Activated T-helper 1 cell treated with anti-CD3 and anti-CD28 coated beads, Interleukin-12 subunit alpha, Interleukin-12 subunit beta, Interleukin-2, Interleukin-4 antibody, amounts not matched to agents 30 ng/mL and 10 ng/mL and 1 ng/mL, durations not matched to agents 14 hours and 24 hours and 36 hours (primary cell): Measurements from ENCODE around the gene CCDC186. TPM values are rescaled to one million over a fixed set of nuclear protein-coding genes. Genes with fewer than 3 reads are reported as not detected.
"Not testable (repeated sequence)": the region's sequence is repeated elsewhere in the genome, so short reads cannot be mapped to it uniquely, and the experiment has no call there.

Source experiments
- DNase-seq: peaks from one replicate; pipeline ENCODE4 v3.0.0; 2021; ENCODE audit warnings: low spot score
- H3K27ac Mint-ChIP-seq: one replicate; pipeline ENCODE4 v1.8.0; 2021; ENCODE audit warnings: mild to moderate bottlenecking, mixed read lengths
- H3K27me3 Mint-ChIP-seq: one replicate; pipeline ENCODE4 v1.8.0; 2022; ENCODE audit warnings: mild to moderate bottlenecking, moderate library complexity, mixed read lengths; ENCODE audit not compliant: insufficient read depth
- H3K36me3 Mint-ChIP-seq: one replicate; pipeline ENCODE4 v1.8.0; 2021; ENCODE audit warnings: low read depth, mixed read lengths
- H3K4me1 Mint-ChIP-seq: one replicate; pipeline ENCODE4 v1.8.0; 2021; ENCODE audit warnings: low read depth, mixed read lengths
- H3K4me3 Mint-ChIP-seq: one replicate; pipeline ENCODE4 v1.8.0; 2021; ENCODE audit warnings: mild to moderate bottlenecking, moderate library complexity, mixed read lengths
- H3K9me3 Mint-ChIP-seq: one replicate; pipeline ENCODE4 v1.8.0; 2021; ENCODE audit warnings: mixed read lengths
- intact Hi-C: fragments of 100-400 bp; cut with micrococcal nuclease; formaldehyde crosslinking; loops from one replicate; pipeline ENCODE4 v1.15.1; 2024
- total RNA-seq: library from RNA; stranded (reverse); gene quantifications from 2 replicates; pipeline ENCODE4 v1.2.3, GENCODE V29; 2022

CCDC186 gene
- total RNA-seq, 1 donor from 2014 or later, result 13.0 TPM

GRCh38 chr10:114168450-114169009 lies 5.5 kb downstream of the CCDC186 start:
- intact Hi-C loops, result no loop called here
- H3K27ac Mint-ChIP-seq, result no peak overlapping the region
- H3K4me3 Mint-ChIP-seq, result no peak overlapping the region
- peaks cover 11% of the 10 kb centered on the region for H3K9me3 Mint-ChIP-seq
- H3K4me1 Mint-ChIP-seq, result peaks cover 40% of the 10 kb centered on the region
- no peaks in the 10 kb centered on the region for H3K27me3 Mint-ChIP-seq
- H3K36me3 Mint-ChIP-seq, result peaks cover 25% of the 10 kb centered on the region
- DNase-seq, result no peak

GRCh38 chr10:114167985-114168384 lies 6.0 kb downstream of the CCDC186 start:
- H3K27ac Mint-ChIP-seq, result no peak overlapping the region
- H3K36me3 Mint-ChIP-seq, result peaks cover 30% of the 10 kb centered on the region
- DNase-seq, result no peak
- peaks cover 41% of the 10 kb centered on the region for H3K4me1 Mint-ChIP-seq
- H3K4me3 Mint-ChIP-seq, result no peak overlapping the region
- intact Hi-C loops, result no loop called here
- H3K27me3 Mint-ChIP-seq, result no peaks in the 10 kb centered on the region
- H3K9me3 Mint-ChIP-seq, result peaks cover 11% of the 10 kb centered on the region

- no peak overlapping the region for H3K27ac Mint-ChIP-seq
- peaks cover 33% of the 10 kb centered on the region for H3K36me3 Mint-ChIP-seq
- H3K4me1 Mint-ChIP-seq, result peaks cover 36% of the 10 kb centered on the region
- H3K27me3 Mint-ChIP-seq, result no peaks in the 10 kb centered on the region
- intact Hi-C loops, result no loop called here
- H3K4me3 Mint-ChIP-seq, result no peak overlapping the region
- peaks cover 11% of the 10 kb centered on the region for H3K9me3 Mint-ChIP-seq
- no peak for DNase-seq
These were observed 7.5 kb downstream of the CCDC186 start for GRCh38 chr10:114166494-114166893.

DNA sequence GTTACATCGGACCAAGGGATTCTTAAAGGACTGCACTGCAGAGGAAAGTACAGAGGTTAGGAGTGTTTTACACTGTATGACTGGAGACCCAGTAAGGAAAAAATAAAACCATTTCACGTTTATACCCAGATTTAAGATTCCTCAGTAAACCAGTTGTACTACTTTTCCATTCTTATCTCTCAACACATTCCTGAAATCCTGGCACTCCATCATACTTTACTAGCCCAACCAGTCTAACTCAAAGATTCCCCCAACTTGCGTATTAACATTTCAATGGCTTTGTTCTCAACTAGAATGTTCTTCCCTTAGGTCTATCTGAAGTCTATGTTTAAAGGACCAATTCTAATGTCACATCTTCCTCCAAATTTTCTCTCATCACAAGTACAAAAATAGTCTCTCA lies 8.0 kb downstream of the CCDC186 start:
- peaks cover 11% of the 10 kb centered on the region for H3K9me3 Mint-ChIP-seq
- peaks cover 36% of the 10 kb centered on the region for H3K36me3 Mint-ChIP-seq
- H3K27ac Mint-ChIP-seq, result no peak overlapping the region
- no peak overlapping the region for H3K4me3 Mint-ChIP-seq
- peaks cover 37% of the 10 kb centered on the region for H3K4me1 Mint-ChIP-seq
- DNase-seq, result no peak
- intact Hi-C loops, result no loop called here
- H3K27me3 Mint-ChIP-seq, result no peaks in the 10 kb centered on the region

DNA sequence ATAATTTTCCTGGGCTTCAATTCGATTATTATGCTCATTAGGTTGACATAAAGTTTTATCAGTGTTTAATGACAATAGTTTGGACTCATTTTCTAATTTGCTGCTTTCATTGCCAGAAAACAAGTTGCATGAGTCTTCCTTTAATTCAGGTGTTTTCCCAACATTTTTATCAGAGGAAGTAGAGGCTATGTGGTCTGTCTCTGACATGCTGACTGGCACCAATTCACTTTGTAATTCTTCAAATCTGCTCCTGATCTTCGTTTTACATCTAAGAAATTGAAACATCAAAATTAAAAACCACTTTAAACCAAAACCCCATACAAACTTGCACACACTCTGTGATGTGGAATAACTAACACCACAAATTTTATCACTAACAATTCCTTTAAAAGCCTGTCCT lies 10.9 kb downstream of the CCDC186 start:
- no peak for DNase-seq
- no peaks in the 10 kb centered on the region for H3K27me3 Mint-ChIP-seq
- peak overlapping the region; percentile 6 for H3K27ac Mint-ChIP-seq

GRCh38 chr10:114157912-114158311 lies 16.1 kb downstream of the CCDC186 start:
- Mint-ChIP-seq H3K4me3 (no peak overlapping the region), H3K4me1 (peaks cover 10% of the 10 kb centered on the region), H3K36me3 (peaks cover 21% of the 10 kb centered on the region), H3K27ac (no peak overlapping the region), H3K9me3 (no peaks in the 10 kb centered on the region), H3K27me3 (no peaks in the 10 kb centered on the region)
- no peak for DNase-seq
- intact Hi-C loops, result no loop called here

More for the DNA sequence above, 10.9 kb downstream of the CCDC186 start:
- H3K36me3 Mint-ChIP-seq, result peaks cover 25% of the 10 kb centered on the region
- H3K4me3 Mint-ChIP-seq, result no peak overlapping the region
- intact Hi-C loops, result no loop called here
- peaks cover 24% of the 10 kb centered on the region for H3K4me1 Mint-ChIP-seq
- peaks cover 4% of the 10 kb centered on the region for H3K9me3 Mint-ChIP-seq

DNA sequence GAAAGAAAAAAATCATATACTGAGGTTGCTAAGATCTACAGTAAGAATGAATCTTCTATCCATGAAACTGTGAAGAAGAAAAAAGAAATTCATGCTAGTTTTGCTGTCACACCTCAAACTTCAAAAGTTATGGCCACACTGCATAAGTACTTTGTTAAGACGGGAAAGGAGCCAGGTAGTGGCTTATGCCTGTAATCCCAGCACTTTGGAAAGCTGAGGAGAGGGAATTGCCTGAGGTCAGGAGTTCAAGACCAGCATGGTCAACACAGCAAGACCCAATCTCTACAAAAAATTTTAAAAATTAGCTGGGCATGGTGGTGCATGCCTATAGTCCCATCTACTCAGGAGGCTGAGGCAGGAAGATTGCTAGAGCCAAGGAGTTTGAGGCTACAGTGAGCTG lies 22.1 kb downstream of the CCDC186 start:
- no peak overlapping the region for H3K4me3 Mint-ChIP-seq
- H3K4me1 Mint-ChIP-seq, result no peaks in the 10 kb centered on the region
- no peaks in the 10 kb centered on the region for H3K27me3 Mint-ChIP-seq
- no peaks in the 10 kb centered on the region for H3K9me3 Mint-ChIP-seq
- intact Hi-C loops, result no loop called here
- DNase-seq, result no peak
- no peak overlapping the region for H3K27ac Mint-ChIP-seq
- peaks cover 29% of the 10 kb centered on the region for H3K36me3 Mint-ChIP-seq

DNA sequence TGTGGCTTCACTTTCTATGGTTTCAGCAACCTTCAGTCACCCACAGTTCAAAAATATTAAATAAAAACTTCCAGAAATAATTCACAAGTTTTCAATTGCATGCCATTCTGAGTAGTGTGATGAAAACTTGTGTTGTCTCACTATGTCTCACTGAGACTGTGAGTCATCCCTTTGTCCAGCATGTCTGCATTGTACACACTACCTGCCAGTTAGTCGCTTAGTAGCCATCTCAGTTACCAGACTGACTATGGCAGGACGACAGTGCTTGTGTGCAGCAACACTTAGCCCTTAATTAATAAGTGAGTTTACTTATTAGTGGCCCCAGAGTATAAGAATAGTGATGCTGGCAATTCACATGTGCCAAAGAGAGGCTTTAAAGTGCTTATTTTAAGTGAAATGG lies 22.5 kb downstream of the CCDC186 start:
- Mint-ChIP-seq H3K4me3 (no peak overlapping the region), H3K36me3 (peaks cover 28% of the 10 kb centered on the region), H3K27ac (no peak overlapping the region), H3K4me1 (no peaks in the 10 kb centered on the region), H3K27me3 (no peaks in the 10 kb centered on the region), H3K9me3 (no peaks in the 10 kb centered on the region)
- intact Hi-C loops, result no loop called here
- no peak for DNase-seq

GRCh38 chr10:114149476-114149875 lies 24.5 kb downstream of the CCDC186 start:
- H3K27ac Mint-ChIP-seq, DNase-seq, H3K27me3 Mint-ChIP-seq, H3K4me3 Mint-ChIP-seq, H3K9me3 Mint-ChIP-seq, H3K4me1 Mint-ChIP-seq, intact Hi-C loops: not testable (repeated sequence)
- H3K36me3 Mint-ChIP-seq, result peaks cover 27% of the 10 kb centered on the region

- intact Hi-C loops, result no loop called here
- no peaks in the 10 kb centered on the region for H3K4me1 Mint-ChIP-seq
- H3K4me3 Mint-ChIP-seq, result no peak overlapping the region
These were observed 30.8 kb downstream of the CCDC186 start for GRCh38 chr10:114143160-114143559.

DNA sequence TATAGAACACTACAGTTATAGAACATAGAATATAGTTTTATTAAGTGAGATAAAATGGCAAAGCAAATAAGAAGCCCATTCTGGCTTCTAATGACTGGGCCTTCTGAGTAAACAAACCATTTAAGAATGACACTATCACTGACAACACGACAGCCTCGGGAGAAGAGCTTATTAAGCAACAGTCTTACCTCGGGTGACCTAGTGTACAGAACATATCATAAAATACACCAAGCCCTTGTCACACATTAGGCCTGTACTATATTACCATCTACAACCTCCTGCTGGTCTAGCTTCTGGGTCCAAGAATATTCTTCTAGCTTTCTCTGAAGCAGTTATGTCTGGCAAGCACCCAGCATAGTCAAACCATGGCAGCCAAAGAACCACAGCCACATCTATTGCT lies 32.0 kb downstream of the CCDC186 start:
- DNase-seq, result no peak
- Mint-ChIP-seq H3K4me1 (no peaks in the 10 kb centered on the region), H3K27me3 (no peaks in the 10 kb centered on the region), H3K9me3 (no peaks in the 10 kb centered on the region), H3K4me3 (no peak overlapping the region), H3K36me3 (peaks cover 26% of the 10 kb centered on the region), H3K27ac (no peak overlapping the region)
- intact Hi-C loops, result no loop called here

More at GRCh38 chr10:114143160-114143559, 30.8 kb downstream of the CCDC186 start:
- Mint-ChIP-seq H3K36me3 (peaks cover 30% of the 10 kb centered on the region), H3K27me3 (no peaks in the 10 kb centered on the region), H3K27ac (no peak overlapping the region), H3K9me3 (no peaks in the 10 kb centered on the region)
- no peak for DNase-seq

GRCh38 chr10:114140827-114141226 lies 33.2 kb downstream of the CCDC186 start:
- H3K27me3 Mint-ChIP-seq, H3K4me1 Mint-ChIP-seq, H3K9me3 Mint-ChIP-seq, H3K27ac Mint-ChIP-seq, intact Hi-C loops, H3K4me3 Mint-ChIP-seq, DNase-seq: not testable (repeated sequence)
- peaks cover 25% of the 10 kb centered on the region for H3K36me3 Mint-ChIP-seq

- Mint-ChIP-seq H3K4me1 (no peaks in the 10 kb centered on the region), H3K36me3 (peaks cover 27% of the 10 kb centered on the region), H3K4me3 (no peak overlapping the region), H3K9me3 (no peaks in the 10 kb centered on the region), H3K27ac (no peak overlapping the region), H3K27me3 (no peaks in the 10 kb centered on the region)
- DNase-seq, result no peak
- intact Hi-C loops, result no loop called here
These were observed 34.0 kb downstream of the CCDC186 start for GRCh38 chr10:114140036-114140435.

DNA sequence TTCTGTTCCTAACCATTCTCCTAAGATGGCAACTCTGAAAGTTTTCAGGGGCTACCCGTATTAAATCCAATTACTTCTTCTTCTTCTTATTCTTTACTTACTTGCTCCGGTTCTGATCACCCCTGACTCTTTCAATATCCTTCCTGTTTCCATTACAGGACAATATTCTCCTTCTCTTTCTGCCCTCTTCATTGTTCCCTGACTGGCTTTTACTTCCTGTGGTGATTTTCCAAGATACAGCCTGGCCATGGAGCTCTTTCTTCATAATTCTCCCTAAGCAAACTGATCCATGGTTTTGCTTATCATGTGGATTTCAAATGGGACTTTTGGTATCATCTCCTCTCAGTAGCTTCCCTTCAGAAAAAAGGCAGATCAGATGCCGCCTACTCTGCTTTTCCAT lies 35.4 kb downstream of the CCDC186 start:
- intact Hi-C loops, result no loop called here
- H3K9me3 Mint-ChIP-seq, result no peaks in the 10 kb centered on the region
- H3K36me3 Mint-ChIP-seq, result peaks cover 31% of the 10 kb centered on the region
- H3K27me3 Mint-ChIP-seq, result no peaks in the 10 kb centered on the region
- H3K27ac Mint-ChIP-seq, result no peak overlapping the region
- H3K4me1 Mint-ChIP-seq, result no peaks in the 10 kb centered on the region
- DNase-seq, result no peak
- H3K4me3 Mint-ChIP-seq, result no peak overlapping the region
